Measurements from ENCODE around the gene ANXA10. TPM values are rescaled to one million over a fixed set of nuclear protein-coding genes. Genes with fewer than 3 reads are reported as not detected.

The ANXA10 gene
- total and polyA plus RNA-seq, 2 experiments from 2014 or later = not detected

GRCh38 chr4:168188754-168189153 is 96.4 kb downstream of the ANXA10 start (continued):
- no peak for TF ChIP-seq REST (IDR thresholded peaks at IDR 0.05; ENCODE audit: unreplicated experiment)
- no peak for TF ChIP-seq JUNB (IDR thresholded peaks at IDR 0.05; ENCODE audit: unreplicated experiment)
- TF ChIP-seq ZNF331 (CRISPR knock-in tag; IDR thresholded peaks at IDR 0.05; ENCODE audit: low read depth) = no peak
- TF ChIP-seq CTCF (conservative IDR thresholded peaks at IDR 0.05; ENCODE audit: low read depth in 2 of 2) = no peak
- no peak for TF ChIP-seq EZH2 (IDR thresholded peaks at IDR 0.05; ENCODE audit: low read depth, unreplicated experiment)

GRCh38 chr4:168197926-168198325 is 105.6 kb downstream of the ANXA10 start:
- peaks cover 14% of the 10 kb centered on the region; the same call in 1 of the 2 replicates for H3K9me2 ChIP-seq (ENCODE audit: insufficient read depth)
- H4K20me1 ChIP-seq (replicated peaks; ENCODE audit: insufficient read depth) = no peaks in the 10 kb centered on the region
- no peaks in the 10 kb centered on the region for H3K27me3 Mint-ChIP-seq (ENCODE audit: insufficient read depth, low read depth, poor library complexity)
- H3K4me3 Mint-ChIP-seq = no peak overlapping the region
- H3F3A ChIP-seq (replicated peaks; ENCODE audit: low read depth) = no peaks in the 10 kb centered on the region
- ATAC-seq (no peak), DNase-seq (ENCODE audit: low spot score) (no peak)
- no peak overlapping the region for H3K27ac ChIP-seq (ENCODE audit: low read depth)
- no peaks in the 10 kb centered on the region for H3K79me2 ChIP-seq (replicated peaks; ENCODE audit: insufficient read depth)
- no peak overlapping the region for H2AFZ ChIP-seq
- H3K27ac Mint-ChIP-seq = no peak overlapping the region
- no peaks in the 10 kb centered on the region for H3K4me1 Mint-ChIP-seq
- H3K27me3 ChIP-seq (ENCODE audit: insufficient read depth) = no peaks in the 10 kb centered on the region
- H3K9me3 Mint-ChIP-seq = peaks cover 42% of the 10 kb centered on the region
- H3K4me1 ChIP-seq (ENCODE audit: insufficient read depth) = no peaks in the 10 kb centered on the region
- H3K4me2 ChIP-seq = no peak overlapping the region
- peaks cover 24% of the 10 kb centered on the region for H3K36me3 Mint-ChIP-seq (ENCODE audit: low read depth)
- H3K36me3 ChIP-seq (ENCODE audit: insufficient read depth) = no peaks in the 10 kb centered on the region
- no peak overlapping the region for H3K4me3 ChIP-seq
- TF ChIP-seq EZH2phosphoT487 (IDR thresholded peaks at IDR 0.05; ENCODE audit: unreplicated experiment) (no peak), ZNF114 (CRISPR knock-in tag; IDR thresholded peaks at IDR 0.05) (no peak), CTCF (conservative IDR thresholded peaks at IDR 0.05; ENCODE audit: low read depth in 2 of 2) (no peak), JUNB (IDR thresholded peaks at IDR 0.05; ENCODE audit: unreplicated experiment) (no peak), ZNF462 (CRISPR knock-in tag; IDR thresholded peaks at IDR 0.05) (no peak), NANOG (IDR thresholded peaks at IDR 0.05; ENCODE audit: borderline replicate concordance) (no peak), STAT1 (IDR thresholded peaks at IDR 0.05; ENCODE audit: unreplicated experiment) (no peak), POLR2AphosphoS5 (IDR thresholded peaks at IDR 0.05; ENCODE audit: low read depth) (no peak), ZNF331 (CRISPR knock-in tag; IDR thresholded peaks at IDR 0.05; ENCODE audit: low read depth) (no peak), EZH2 (IDR thresholded peaks at IDR 0.05; ENCODE audit: low read depth, unreplicated experiment) (no peak)

Data from GM23338 (cell line).